ENCODE data around the gene AGBL4.
A peak's percentile ranks its signal among the peaks of the same experiment; 100 is the strongest.

AGBL4 gene

DNA sequence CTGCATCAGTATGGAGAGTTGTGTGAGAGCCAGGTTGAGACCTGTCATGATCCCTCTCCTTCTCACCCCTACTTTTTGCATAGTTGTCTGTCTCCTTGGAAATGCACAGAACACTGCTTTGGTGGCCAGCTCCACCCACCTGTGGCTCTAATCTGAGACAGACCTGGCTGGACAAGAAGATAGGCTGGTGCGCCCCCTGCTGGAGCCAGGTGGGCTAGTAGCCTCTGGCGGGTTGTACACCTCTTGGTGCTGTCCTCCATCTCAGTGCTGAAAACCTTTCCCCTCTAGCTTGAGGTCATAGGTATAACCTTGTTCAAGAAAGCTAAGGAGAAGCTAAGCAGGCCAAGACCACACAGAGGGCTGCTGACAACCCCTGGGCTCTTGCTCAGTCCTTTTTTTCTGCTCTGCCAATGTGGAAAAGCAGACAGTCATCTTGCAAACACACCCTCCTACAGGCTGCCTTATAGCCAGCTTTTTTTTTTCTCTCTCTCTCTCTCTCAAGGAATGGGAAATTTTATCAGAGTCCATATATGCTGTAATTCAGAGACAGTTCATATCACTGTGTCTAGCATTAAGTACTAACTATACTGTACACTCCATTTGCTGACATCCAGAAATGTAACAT, 1492.9 kb downstream of the AGBL4 start:
- TF ChIP-seq OSR1 (CRISPR knock-in tag; IDR thresholded peaks at IDR 0.05) (no peak), ZFP30 (CRISPR knock-in tag; IDR thresholded peaks at IDR 0.05) (no peak), ZFP3 (CRISPR knock-in tag; IDR thresholded peaks at IDR 0.05) (peak; percentile 71; the same call in 1 of the 2 replicates), ISL1 (CRISPR knock-in tag; IDR thresholded peaks at IDR 0.05) (0 out of 2 replicates have a peak, but pooled peaks have one; percentile 11), ZNF565 (CRISPR knock-in tag; conservative IDR thresholded peaks at IDR 0.05; ENCODE audit: low read depth) (no peak), SNAI2 (CRISPR knock-in tag; IDR thresholded peaks at IDR 0.05) (0 out of 2 replicates have a peak, but pooled peaks have one; percentile 45), ZC3H10 (CRISPR knock-in tag; IDR thresholded peaks at IDR 0.05) (no peak), TCF4 (CRISPR knock-in tag; IDR thresholded peaks at IDR 0.05; ENCODE audit: borderline replicate concordance) (no peak), GLIS3 (CRISPR knock-in tag; IDR thresholded peaks at IDR 0.05) (no peak), PPARA (CRISPR knock-in tag; IDR thresholded peaks at IDR 0.05; ENCODE audit: borderline replicate concordance) (no peak), ZNF8 (CRISPR knock-in tag; IDR thresholded peaks at IDR 0.05) (no peak), TOX (CRISPR knock-in tag; IDR thresholded peaks at IDR 0.05; ENCODE audit: borderline replicate concordance) (no peak), RARB (CRISPR knock-in tag; IDR thresholded peaks at IDR 0.05) (no peak), ESRRG (CRISPR knock-in tag; IDR thresholded peaks at IDR 0.05) (no peak), CSDC2 (CRISPR knock-in tag; IDR thresholded peaks at IDR 0.05) (peak; percentile 80; the same call in 1 of the 2 replicates), ARNTL (CRISPR knock-in tag; IDR thresholded peaks at IDR 0.05; ENCODE audit: borderline replicate concordance, low read depth) (no peak), BACH2 (CRISPR knock-in tag; IDR thresholded peaks at IDR 0.05; ENCODE audit: borderline replicate concordance) (no peak), ZNF70 (CRISPR knock-in tag; IDR thresholded peaks at IDR 0.05) (no peak)
- TF ChIP-seq, protein P1, sequence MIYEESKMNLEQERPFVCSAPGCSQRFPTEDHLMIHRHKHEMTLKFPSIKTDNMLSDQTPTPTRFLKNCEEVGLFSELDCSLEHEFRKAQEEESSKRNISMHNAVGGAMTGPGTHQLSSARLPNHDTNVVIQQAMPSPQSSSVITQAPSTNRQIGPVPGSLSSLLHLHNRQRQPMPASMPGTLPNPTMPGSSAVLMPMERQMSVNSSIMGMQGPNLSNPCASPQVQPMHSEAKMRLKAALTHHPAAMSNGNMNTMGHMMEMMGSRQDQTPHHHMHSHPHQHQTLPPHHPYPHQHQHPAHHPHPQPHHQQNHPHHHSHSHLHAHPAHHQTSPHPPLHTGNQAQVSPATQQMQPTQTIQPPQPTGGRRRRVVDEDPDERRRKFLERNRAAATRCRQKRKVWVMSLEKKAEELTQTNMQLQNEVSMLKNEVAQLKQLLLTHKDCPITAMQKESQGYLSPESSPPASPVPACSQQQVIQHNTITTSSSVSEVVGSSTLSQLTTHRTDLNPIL (CRISPR knock-in tag; IDR thresholded peaks at IDR 0.05; ENCODE audit: low read depth), result no peak
- TF ChIP-seq, protein P2, sequence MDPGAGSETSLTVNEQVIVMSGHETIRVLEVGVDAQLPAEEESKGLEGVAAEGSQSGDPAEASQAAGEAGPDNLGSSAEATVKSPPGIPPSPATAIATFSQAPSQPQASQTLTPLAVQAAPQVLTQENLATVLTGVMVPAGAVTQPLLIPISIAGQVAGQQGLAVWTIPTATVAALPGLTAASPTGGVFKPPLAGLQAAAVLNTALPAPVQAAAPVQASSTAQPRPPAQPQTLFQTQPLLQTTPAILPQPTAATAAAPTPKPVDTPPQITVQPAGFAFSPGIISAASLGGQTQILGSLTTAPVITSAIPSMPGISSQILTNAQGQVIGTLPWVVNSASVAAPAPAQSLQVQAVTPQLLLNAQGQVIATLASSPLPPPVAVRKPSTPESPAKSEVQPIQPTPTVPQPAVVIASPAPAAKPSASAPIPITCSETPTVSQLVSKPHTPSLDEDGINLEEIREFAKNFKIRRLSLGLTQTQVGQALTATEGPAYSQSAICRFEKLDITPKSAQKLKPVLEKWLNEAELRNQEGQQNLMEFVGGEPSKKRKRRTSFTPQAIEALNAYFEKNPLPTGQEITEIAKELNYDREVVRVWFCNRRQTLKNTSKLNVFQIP (CRISPR knock-in tag; IDR thresholded peaks at IDR 0.05; ENCODE audit: borderline replicate concordance, low read depth), result no peak
- TF ChIP-seq, protein P3, sequence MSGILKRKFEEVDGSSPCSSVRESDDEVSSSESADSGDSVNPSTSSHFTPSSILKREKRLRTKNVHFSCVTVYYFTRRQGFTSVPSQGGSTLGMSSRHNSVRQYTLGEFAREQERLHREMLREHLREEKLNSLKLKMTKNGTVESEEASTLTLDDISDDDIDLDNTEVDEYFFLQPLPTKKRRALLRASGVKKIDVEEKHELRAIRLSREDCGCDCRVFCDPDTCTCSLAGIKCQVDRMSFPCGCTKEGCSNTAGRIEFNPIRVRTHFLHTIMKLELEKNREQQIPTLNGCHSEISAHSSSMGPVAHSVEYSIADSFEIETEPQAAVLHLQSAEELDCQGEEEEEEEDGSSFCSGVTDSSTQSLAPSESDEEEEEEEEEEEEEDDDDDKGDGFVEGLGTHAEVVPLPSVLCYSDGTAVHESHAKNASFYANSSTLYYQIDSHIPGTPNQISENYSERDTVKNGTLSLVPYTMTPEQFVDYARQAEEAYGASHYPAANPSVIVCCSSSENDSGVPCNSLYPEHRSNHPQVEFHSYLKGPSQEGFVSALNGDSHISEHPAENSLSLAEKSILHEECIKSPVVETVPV (CRISPR knock-in tag; IDR thresholded peaks at IDR 0.05), result no peak
- TF ChIP-seq, protein P4, sequence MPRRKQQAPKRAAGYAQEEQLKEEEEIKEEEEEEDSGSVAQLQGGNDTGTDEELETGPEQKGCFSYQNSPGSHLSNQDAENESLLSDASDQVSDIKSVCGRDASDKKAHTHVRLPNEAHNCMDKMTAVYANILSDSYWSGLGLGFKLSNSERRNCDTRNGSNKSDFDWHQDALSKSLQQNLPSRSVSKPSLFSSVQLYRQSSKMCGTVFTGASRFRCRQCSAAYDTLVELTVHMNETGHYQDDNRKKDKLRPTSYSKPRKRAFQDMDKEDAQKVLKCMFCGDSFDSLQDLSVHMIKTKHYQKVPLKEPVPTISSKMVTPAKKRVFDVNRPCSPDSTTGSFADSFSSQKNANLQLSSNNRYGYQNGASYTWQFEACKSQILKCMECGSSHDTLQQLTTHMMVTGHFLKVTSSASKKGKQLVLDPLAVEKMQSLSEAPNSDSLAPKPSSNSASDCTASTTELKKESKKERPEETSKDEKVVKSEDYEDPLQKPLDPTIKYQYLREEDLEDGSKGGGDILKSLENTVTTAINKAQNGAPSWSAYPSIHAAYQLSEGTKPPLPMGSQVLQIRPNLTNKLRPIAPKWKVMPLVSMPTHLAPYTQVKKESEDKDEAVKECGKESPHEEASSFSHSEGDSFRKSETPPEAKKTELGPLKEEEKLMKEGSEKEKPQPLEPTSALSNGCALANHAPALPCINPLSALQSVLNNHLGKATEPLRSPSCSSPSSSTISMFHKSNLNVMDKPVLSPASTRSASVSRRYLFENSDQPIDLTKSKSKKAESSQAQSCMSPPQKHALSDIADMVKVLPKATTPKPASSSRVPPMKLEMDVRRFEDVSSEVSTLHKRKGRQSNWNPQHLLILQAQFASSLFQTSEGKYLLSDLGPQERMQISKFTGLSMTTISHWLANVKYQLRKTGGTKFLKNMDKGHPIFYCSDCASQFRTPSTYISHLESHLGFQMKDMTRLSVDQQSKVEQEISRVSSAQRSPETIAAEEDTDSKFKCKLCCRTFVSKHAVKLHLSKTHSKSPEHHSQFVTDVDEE (CRISPR knock-in tag; IDR thresholded peaks at IDR 0.05), result no peak
- TF ChIP-seq, protein P5, sequence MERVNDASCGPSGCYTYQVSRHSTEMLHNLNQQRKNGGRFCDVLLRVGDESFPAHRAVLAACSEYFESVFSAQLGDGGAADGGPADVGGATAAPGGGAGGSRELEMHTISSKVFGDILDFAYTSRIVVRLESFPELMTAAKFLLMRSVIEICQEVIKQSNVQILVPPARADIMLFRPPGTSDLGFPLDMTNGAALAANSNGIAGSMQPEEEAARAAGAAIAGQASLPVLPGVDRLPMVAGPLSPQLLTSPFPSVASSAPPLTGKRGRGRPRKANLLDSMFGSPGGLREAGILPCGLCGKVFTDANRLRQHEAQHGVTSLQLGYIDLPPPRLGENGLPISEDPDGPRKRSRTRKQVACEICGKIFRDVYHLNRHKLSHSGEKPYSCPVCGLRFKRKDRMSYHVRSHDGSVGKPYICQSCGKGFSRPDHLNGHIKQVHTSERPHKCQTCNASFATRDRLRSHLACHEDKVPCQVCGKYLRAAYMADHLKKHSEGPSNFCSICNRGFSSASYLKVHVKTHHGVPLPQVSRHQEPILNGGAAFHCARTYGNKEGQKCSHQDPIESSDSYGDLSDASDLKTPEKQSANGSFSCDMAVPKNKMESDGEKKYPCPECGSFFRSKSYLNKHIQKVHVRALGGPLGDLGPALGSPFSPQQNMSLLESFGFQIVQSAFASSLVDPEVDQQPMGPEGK (CRISPR knock-in tag; IDR thresholded peaks at IDR 0.05; ENCODE audit: borderline replicate concordance), result no peak
- peak; percentile 77 for ATAC-seq

DNA sequence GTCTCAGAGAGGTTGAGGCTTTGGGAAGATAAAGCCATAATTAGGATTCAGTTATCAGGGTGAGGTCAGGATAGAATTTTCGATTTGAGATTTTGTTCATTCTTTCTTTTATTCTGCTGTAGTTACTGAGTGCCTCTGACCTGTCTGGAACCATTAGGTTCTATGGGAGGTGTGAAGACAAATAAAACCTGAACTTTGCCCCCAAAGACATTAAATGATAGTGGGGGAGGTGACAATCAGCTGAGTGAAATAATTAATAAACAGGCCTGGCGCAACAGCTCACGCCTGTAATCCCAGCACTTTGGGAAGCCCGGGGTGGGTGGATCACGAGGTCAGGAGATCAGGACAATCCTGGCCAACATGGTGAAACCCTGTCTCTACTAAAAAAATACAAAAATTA, 1496.7 kb downstream of the AGBL4 start:
- ATAC-seq, result no peak
- TF ChIP-seq CSDC2 (CRISPR knock-in tag; IDR thresholded peaks at IDR 0.05) (no peak), RARB (CRISPR knock-in tag; IDR thresholded peaks at IDR 0.05) (no peak), ZFP30 (CRISPR knock-in tag; IDR thresholded peaks at IDR 0.05) (no peak), TOX (CRISPR knock-in tag; IDR thresholded peaks at IDR 0.05; ENCODE audit: borderline replicate concordance) (no peak), GLIS3 (CRISPR knock-in tag; IDR thresholded peaks at IDR 0.05) (no peak), ZFP3 (CRISPR knock-in tag; IDR thresholded peaks at IDR 0.05) (no peak), ZNF8 (CRISPR knock-in tag; IDR thresholded peaks at IDR 0.05) (no peak), ZC3H10 (CRISPR knock-in tag; IDR thresholded peaks at IDR 0.05) (no peak)
- TF ChIP-seq, protein P5 (CRISPR knock-in tag; IDR thresholded peaks at IDR 0.05; ENCODE audit: borderline replicate concordance), result no peak
- TF ChIP-seq, protein P2 (CRISPR knock-in tag; IDR thresholded peaks at IDR 0.05; ENCODE audit: borderline replicate concordance, low read depth), result no peak
